ENCODE results near the gene ZYG11B. TPM values are rescaled to one million over a fixed set of nuclear protein-coding genes. Genes with fewer than 3 reads are reported as not detected.
"Not testable (repeated sequence)": the region's sequence is repeated elsewhere in the genome, so short reads cannot be mapped to it uniquely, and the experiment has no call there.

ZYG11B gene
- total and polyA plus RNA-seq, 8 donors, result 3.5 to 56.9 (median 15.7) TPM

GRCh38 chr1:52709016-52709415, 17.2 kb upstream of the ZYG11B start:
- Histone ChIP-seq H3K9me3 (no peaks in the 10 kb centered on the region), H3K36me3 (no peaks in the 10 kb centered on the region), H3K4me1 (peaks cover 0 to 26% (median 9%) of the 10 kb centered on the region in 4 donors), H3K4me3 (no peak overlapping the region), H3K27ac (peak overlapping the region in 1 of 5 donors; percentile 1), H3K27me3 (no peaks in the 10 kb centered on the region)
- DNase-seq, result no peak
- intact Hi-C loops (cut with DNase I; ENCODE audit: low total_unique reads), result no loop called here
- TF ChIP-seq CTCF (IDR thresholded peaks at IDR 0.05) (no peak), EP300 (IDR thresholded peaks at IDR 0.05) (no peak), POLR2A (IDR thresholded peaks at IDR 0.05) (no peak), POLR2AphosphoS5 (IDR thresholded peaks at IDR 0.05) (no peak)
- WGBS, 5 donors, result 45 to 66% (median 58%) methylated on average over 6 of the region's 6 CpGs

GRCh38 chr1:52713590-52713989, 12.7 kb upstream of the ZYG11B start:
- Histone ChIP-seq H3K4me3 (no peak overlapping the region), H3K36me3 (no peaks in the 10 kb centered on the region), H3K27me3 (no peaks in the 10 kb centered on the region), H3K27ac (no peak overlapping the region), H3K9me3 (no peaks in the 10 kb centered on the region), H3K4me1 (peaks cover 0 to 9% (median under 1%) of the 10 kb centered on the region in 4 donors)
- 89 to 97% (median 93%) methylated on average over 4 of the region's 4 CpGs for WGBS, 5 donors
- intact Hi-C loops (cut with DNase I; ENCODE audit: low total_unique reads), result no loop called here
- no peak for DNase-seq
- TF ChIP-seq POLR2AphosphoS5 (IDR thresholded peaks at IDR 0.05) (no peak), POLR2A (IDR thresholded peaks at IDR 0.05) (no peak), EP300 (IDR thresholded peaks at IDR 0.05) (no peak), CTCF (IDR thresholded peaks at IDR 0.05) (no peak)

- H3K36me3 ChIP-seq; H3K4me3 ChIP-seq; H3K27ac ChIP-seq; intact Hi-C loops (cut with DNase I; ENCODE audit: low total_unique reads); H3K27me3 ChIP-seq; H3K4me1 ChIP-seq; H3K9me3 ChIP-seq; DNase-seq: not testable (repeated sequence)
- whole genome bisulfite sequencing, 5 donors, result 91 to 96% (median 92%) methylated on average over 6 of the region's 6 CpGs
These were observed 11.0 kb upstream of the ZYG11B start for GRCh38 chr1:52715296-52715695.

- H3K4me3 ChIP-seq, result no peak overlapping the region
- peaks cover 11 to 22% (median 14%) of the 10 kb centered on the region in 4 donors for H3K4me1 ChIP-seq
- intact Hi-C loops (cut with DNase I; ENCODE audit: low total_unique reads), result no loop called here
- no peaks in the 10 kb centered on the region for H3K9me3 ChIP-seq
- 78 to 92% (median 84%) methylated on average over 4 of the region's 4 CpGs for WGBS, 5 donors
- H3K36me3 ChIP-seq, result no peaks in the 10 kb centered on the region
- H3K27me3 ChIP-seq, result no peaks in the 10 kb centered on the region
- no peak for DNase-seq
- H3K27ac ChIP-seq, result no peak overlapping the region
- no peak for TF ChIP-seq CTCF (IDR thresholded peaks at IDR 0.05)
- TF ChIP-seq POLR2AphosphoS5 (IDR thresholded peaks at IDR 0.05), result no peak
- TF ChIP-seq EP300 (IDR thresholded peaks at IDR 0.05), result no peak
- no peak for TF ChIP-seq POLR2A (IDR thresholded peaks at IDR 0.05)
These were observed 3.0 kb upstream of the ZYG11B start for GRCh38 chr1:52723260-52723659.

- DNase-seq, result no peak
- Histone ChIP-seq H3K9me3 (no peaks in the 10 kb centered on the region), H3K36me3 (peaks cover 0 to 7% (median 2%) of the 10 kb centered on the region in 4 donors), H3K27me3 (no peaks in the 10 kb centered on the region), H3K4me1 (peaks cover 13 to 34% (median 27%) of the 10 kb centered on the region in 4 donors), H3K4me3 (peak overlapping the region; percentile 65 to 98 (median 93)), H3K27ac (peak overlapping the region in 4 of 5 donors; percentile 86 to 94 (median 90))
- 5 to 14% (median 9%) methylated on average over 5 to 6 of the region's 6 CpGs for WGBS, 5 donors
- TF ChIP-seq POLR2AphosphoS5 (IDR thresholded peaks at IDR 0.05), result no peak
- TF ChIP-seq CTCF (IDR thresholded peaks at IDR 0.05), result no peak
- no peak for TF ChIP-seq EP300 (IDR thresholded peaks at IDR 0.05)
- TF ChIP-seq POLR2A (IDR thresholded peaks at IDR 0.05), result no peak
- intact Hi-C loops (cut with DNase I; ENCODE audit: low total_unique reads), result no loop called here
These were observed 369 bp upstream of the ZYG11B start for GRCh38 chr1:52725903-52726264.
